Heart left ventricle (tissue), 16 donors: ENCODE measurements around the gene SYNPO2. TPM values are rescaled to one million over a fixed set of nuclear protein-coding genes. Genes with fewer than 3 reads are reported as not detected.

Experiments
- ATAC-seq, 4 donors: fragments of 200-7000 bp; cut with Tn5 transposase; one replicate each; pipeline ENCODE4 v1.9.1; 2020 to 2022; ENCODE audit warnings: moderate library complexity in 4 of 4, mild to moderate bottlenecking in 3 of 4, moderate number of reproducible peaks in 1 of 4
- DNase-seq, 5 donors: peaks; one replicate each; pipeline ENCODE4 v3.0.0-alpha.2; 2020
- H3K27ac ChIP-seq, 12 donors: fragments of 200-600 bp; sonication (generic) in 4 of 12; one replicate each; pipeline versions ENCODE4 v1.5.0 to v1.8.0; 2016 to 2022; ENCODE audit warnings: mild to moderate bottlenecking in 2 of 12
- H3K27me3 ChIP-seq, 9 donors: fragments of 200-600 bp; sonication (generic) in 2 of 9; one replicate each; pipeline versions ENCODE4 v1.5.1 to v1.8.0; 2016 to 2022; ENCODE audit warnings: mild to moderate bottlenecking in 3 of 9
- H3K36me3 ChIP-seq, 9 donors: fragments of 200-600 bp; sonication (generic) in 2 of 9; one replicate each; pipeline versions ENCODE4 v1.5.0 to v1.8.0; 2018 to 2022; ENCODE audit warnings: mild to moderate bottlenecking in 2 of 9
- H3K4me1 ChIP-seq, 12 donors: fragments of 200-600 bp; sonication (generic) in 4 of 12; one replicate each; pipeline versions ENCODE4 v1.5.0 to v1.8.0; 2016 to 2022; ENCODE audit warnings: mild to moderate bottlenecking in 3 of 12
- H3K4me3 ChIP-seq, 12 donors: fragments of 200-600 bp; sonication (generic) in 4 of 12; one replicate each; pipeline versions ENCODE4 v1.5.0 to v1.8.0; 2017 to 2022; ENCODE audit warnings: mild to moderate bottlenecking in 9 of 12, moderate library complexity in 4 of 12
- H3K9me3 ChIP-seq, 12 donors: fragments of 200-600 bp; sonication (generic) in 4 of 12; one replicate each; pipeline versions ENCODE4 v1.5.0 to v1.8.0; 2016 to 2022; ENCODE audit warnings: mild to moderate bottlenecking in 1 of 12
- CTCF ChIP-seq, 12 donors: fragments of 200-600 bp; sonication (generic) in 4 of 12; IDR thresholded peaks; one replicate each; pipeline versions ENCODE4 v1.5.0 to v1.8.0; 2018 to 2022; ENCODE audit warnings: antibody characterized with exemption in 12 of 12, mild to moderate bottlenecking in 5 of 12
- POLR2A ChIP-seq, 2 donors: fragments of 450-650 bp; IDR thresholded peaks; one replicate each; pipeline ENCODE4 v1.6.1; 2017; ENCODE audit warnings: antibody characterized with exemption in 2 of 2, mild to moderate bottlenecking in 2 of 2, moderate library complexity in 2 of 2
- WGBS, 4 donors: extraction: QIAGEN DNeasy Blood & Tissue Kit in 2 of 4; methylation state at CpG; one replicate each; pipeline versions ENCODE4 v1.1.5 to v1.1.7; 2013 to 2018; 5-methylcytosine and 5-hydroxymethylcytosine counted together
- intact Hi-C, 10 donors: fragments of 100-400 bp; cut with DNase I; formaldehyde crosslinking; loops; one replicate each; pipeline versions ENCODE4 v1.11.1 to v1.14.2; 2022
- polyA plus RNA-seq, 2 donors: library from polyadenylated mRNA; stranded (reverse); fragments of 200-250 nt; gene quantifications; one replicate each; pipeline ENCODE4 v1.2.3, GENCODE V29; 2013
- total RNA-seq, 9 donors: library from RNA; depleted of rRNA in 2 of 9; stranded (reverse); fragments of >200 nt in 2 of 9; fragmentation: NEBNext Ultra II Directional in 3 of 9; extraction: Animal tissue kit (Norgen Biotek cat#: 25700) in 3 of 9; gene quantifications; one replicate each; pipeline versions ENCODE4 v1.1.0 to v1.2.4, GENCODE V29; 2016 to 2023
- donor health status: ischemic (EF 13 %, LVEDD 7.1; RV severe dilation, severe dysfunction).
- donor health status: healthy with polysubstance abuse.
- donor health status: DM: no; HTN: yes; CAD: no.
- donor health status: DM: no; HTN: no; CAD: no.
- donor health status: ischemic (EF 25% LVEDD 6.9; RV normal size, moderate dysfunction).
- donor health status: ischemic (EF 25% LVEDD 5.7; RV mildly dilated, moderate dysfunction).
- donor health status: healthy.
- donor health status: DM: yes; HTN: yes; CAD: no.
- donor health status: ischemic (EF 35%, LVEDD 5.7; RV mildly dilated, moderate dysfunction).
- donor health status: nonischemic (EF 11% LVEDD 7.7; RV severe dilation, severe dysfunction).
- donor health status: DM: yes; HTN: yes; CAD: no.
- donor health status: PGD.
- donor health status: ischemic (EF 29% LVEDD 5.4; RV normal size, mild dysfunction).
- donor health status: nonischemic (EF 23%, LVEDD 6.1; RV moderate dilation, normal function).

The SYNPO2 gene
- total and polyA plus RNA-seq, 11 donors, result 31.2 to 290 (median 231) TPM

DNA sequence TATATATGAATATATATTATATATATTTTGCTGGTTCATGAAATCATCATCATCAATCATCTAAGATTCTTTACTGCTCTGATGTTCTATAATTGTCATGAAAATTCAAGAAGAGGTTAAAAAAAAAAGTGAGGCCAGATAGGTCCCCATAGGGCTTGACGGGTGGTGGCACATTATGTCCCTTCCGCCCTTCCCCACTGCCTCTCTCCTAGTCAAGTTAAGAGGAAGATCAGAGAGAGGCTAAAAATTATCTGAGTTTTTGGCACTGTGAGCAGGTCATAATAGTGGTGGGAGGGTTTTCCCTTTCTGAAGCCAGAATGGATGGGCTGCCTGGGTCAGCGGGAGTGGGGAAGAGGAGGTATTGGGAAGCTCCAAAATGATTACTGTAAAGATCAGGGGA, 5.4 kb downstream of the SYNPO2 start:
- Histone ChIP-seq H3K27me3 (peaks cover 0 to 4% (median 0%) of the 10 kb centered on the region in 9 donors), H3K9me3 (no peaks in the 10 kb centered on the region), H3K36me3 (no peaks in the 10 kb centered on the region), H3K4me3 (peak overlapping the region in 9 of 12 donors; percentile 7 to 82 (median 72)), H3K27ac (peak overlapping the region; percentile 47 to 93 (median 88)), H3K4me1 (peaks cover 0 to 55% (median 30%) of the 10 kb centered on the region in 12 donors)
- DNase-seq (peak in 1 of 5 donors; percentile 51), ATAC-seq (peak in 3 of 4 donors; percentile 17 to 62 (median 40))
- intact Hi-C loops, result loop anchor here in 6 of 10 donors (5.0 to 10.0 kb wide), 4 partner anchors 71 to 149 kb away; no protein-coding TSS in a partner anchor
- WGBS, 4 donors, result 41 to 53% (median 45%) methylated on average over 3 of the region's 3 CpGs
- TF ChIP-seq CTCF (IDR thresholded peaks at IDR 0.05) (no peak), POLR2A (IDR thresholded peaks at IDR 0.05) (no peak)

GRCh38 chr4:118898221-118898620, 9.6 kb downstream of the SYNPO2 start:
- H3K4me3 ChIP-seq, result peak overlapping the region in 1 of 12 donors; percentile 1
- no peaks in the 10 kb centered on the region for H3K27me3 ChIP-seq
- DNase-seq (no peak), ATAC-seq (peak in 1 of 4 donors; percentile 10)
- intact Hi-C loops, result loop anchor here in 3 of 10 donors (10.0 kb wide), 2 partner anchors 67 to 153 kb away; no protein-coding TSS in a partner anchor
- 26 to 49% (median 39%) methylated on average over 2 of the region's 2 CpGs for WGBS, 4 donors
- no peak for TF ChIP-seq CTCF (IDR thresholded peaks at IDR 0.05)
- no peak for TF ChIP-seq POLR2A (IDR thresholded peaks at IDR 0.05)
- H3K9me3 ChIP-seq, result no peaks in the 10 kb centered on the region
- peak overlapping the region in 11 of 12 donors; percentile 58 to 93 (median 88) for H3K27ac ChIP-seq
- peaks cover 0 to 80% (median 42%) of the 10 kb centered on the region in 12 donors for H3K4me1 ChIP-seq
- no peaks in the 10 kb centered on the region for H3K36me3 ChIP-seq

DNA sequence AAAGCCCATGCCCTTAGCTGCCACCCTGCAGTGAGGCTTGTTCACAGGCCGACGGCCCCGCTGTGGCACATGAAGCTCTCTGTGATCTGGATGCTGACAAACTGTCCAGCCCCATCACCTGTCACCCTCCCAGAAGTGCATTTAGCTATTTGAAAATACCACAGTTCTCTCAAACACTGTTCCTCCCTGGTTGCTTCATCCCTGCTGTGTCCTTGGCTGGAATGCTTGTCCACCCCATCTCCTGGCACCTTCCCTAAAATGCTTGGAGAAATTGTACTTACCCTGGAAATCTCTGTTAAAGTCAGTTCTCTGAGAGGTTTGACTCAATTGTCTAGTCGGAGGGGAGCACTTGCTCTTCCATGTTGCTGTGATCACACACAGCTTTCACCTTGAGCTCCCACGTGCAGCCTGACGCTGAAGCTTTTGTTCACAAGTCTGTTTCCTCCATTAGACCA, 10.1 kb downstream of the SYNPO2 start:
- no peaks in the 10 kb centered on the region for H3K9me3 ChIP-seq
- TF ChIP-seq CTCF (IDR thresholded peaks at IDR 0.05), result no peak
- TF ChIP-seq POLR2A (IDR thresholded peaks at IDR 0.05), result peak in 1 of 2 donors; percentile 25
- peaks cover 0 to 79% (median 44%) of the 10 kb centered on the region in 12 donors for H3K4me1 ChIP-seq
- peak overlapping the region; percentile 58 to 93 (median 88) for H3K27ac ChIP-seq
- peak; percentile 88 to 93 (median 91) for ATAC-seq
- H3K4me3 ChIP-seq, result peak overlapping the region in 1 of 12 donors; percentile 6
- WGBS, 4 donors, result 29 to 50% (median 42%) methylated on average over 6 of the region's 6 CpGs
- H3K36me3 ChIP-seq, result no peaks in the 10 kb centered on the region
- intact Hi-C loops, result loop anchor here in 3 of 10 donors (10.0 kb wide), 2 partner anchors 66 to 154 kb away; no protein-coding TSS in a partner anchor
- peak; percentile 50 to 83 (median 69) for DNase-seq
- H3K27me3 ChIP-seq, result no peaks in the 10 kb centered on the region

- Histone ChIP-seq H3K27me3 (no peaks in the 10 kb centered on the region), H3K36me3 (no peaks in the 10 kb centered on the region), H3K4me3 (peak overlapping the region in 1 of 12 donors; percentile 9), H3K9me3 (no peaks in the 10 kb centered on the region), H3K4me1 (peaks cover 3 to 80% (median 47%) of the 10 kb centered on the region in 12 donors), H3K27ac (peak overlapping the region in 11 of 12 donors; percentile 29 to 82 (median 64))
- 49 to 61% (median 56%) methylated on average over 3 of the region's 3 CpGs for WGBS, 4 donors
- ATAC-seq, result peak in 2 of 4 donors; percentile 34 to 36
- intact Hi-C loops, result no loop called here
- TF ChIP-seq CTCF (IDR thresholded peaks at IDR 0.05), result no peak
- no peak for TF ChIP-seq POLR2A (IDR thresholded peaks at IDR 0.05)
- no peak for DNase-seq
Measured at GRCh38 chr4:118904418-118904817, 15.8 kb downstream of the SYNPO2 start.
